Sigmoid colon (tissue), 7 donors: ENCODE measurements around the gene IL22RA2. TPM values are rescaled to one million over a fixed set of nuclear protein-coding genes. Genes with fewer than 3 reads are reported as not detected.

Source experiments
- DNase-seq: peaks from one replicate; pipeline ENCODE4 v3.0.0-alpha.2; 2019
- H3K27ac ChIP-seq, 4 donors: fragments of 200-600 bp; sonication (generic); one replicate each; pipeline ENCODE4 v1.5.1; 2016 to 2019; ENCODE audit warnings: mild to moderate bottlenecking in 1 of 4
- H3K27me3 ChIP-seq, 3 donors: fragments of 200-600 bp; sonication (generic); one replicate each; pipeline ENCODE4 v1.5.1; 2019; ENCODE audit warnings: mild to moderate bottlenecking in 1 of 3
- H3K36me3 ChIP-seq, 4 donors: fragments of 200-600 bp; sonication (generic); one replicate each; pipeline ENCODE4 v1.5.1; 2016 to 2019
- H3K4me1 ChIP-seq, 4 donors: fragments of 200-600 bp; sonication (generic); one replicate each; pipeline ENCODE4 v1.5.1; 2017 to 2019
- H3K4me3 ChIP-seq, 4 donors: fragments of 200-600 bp; sonication (generic); one replicate each; pipeline ENCODE4 v1.5.1; 2017 to 2019; ENCODE audit warnings: mild to moderate bottlenecking in 2 of 4, moderate library complexity in 1 of 4
- H3K9me3 ChIP-seq, 4 donors: fragments of 200-600 bp in 3 of 4; sonication (generic) in 3 of 4; one replicate each; pipeline versions ENCODE4 v1.5.1 to v1.6.1; 2013 to 2019
- EP300 ChIP-seq, 4 donors: sonication (generic); formaldehyde crosslinking; IDR thresholded peaks; one replicate each; pipeline ENCODE4 v1.6.1; 2017; ENCODE audit warnings: antibody characterized with exemption in 4 of 4
- POLR2A ChIP-seq, 2 donors: fragments of 450-650 bp; IDR thresholded peaks; one replicate each; pipeline ENCODE4 v1.6.1; 2016; ENCODE audit warnings: antibody characterized with exemption in 2 of 2, mild to moderate bottlenecking in 2 of 2, moderate library complexity in 2 of 2
- POLR2AphosphoS5 ChIP-seq, 4 donors: sonication (generic); formaldehyde crosslinking; IDR thresholded peaks; one replicate each; pipeline ENCODE4 v1.6.1; 2017; ENCODE audit warnings: antibody characterized with exemption in 4 of 4
- WGBS, 2 donors: extraction: QIAGEN DNeasy Blood & Tissue Kit; methylation state at CpG; one replicate each; pipeline ENCODE4 v1.1.7; 2013; 5-methylcytosine and 5-hydroxymethylcytosine counted together
- intact Hi-C: fragments of 100-400 bp; cut with DNase I; formaldehyde crosslinking; loops from one replicate; pipeline ENCODE4 v1.15.1; 2023
- polyA plus RNA-seq, 3 donors: library from polyadenylated mRNA; stranded (reverse); fragments of 200-250 nt; gene quantifications; one replicate each; pipeline ENCODE4 v1.2.3, GENCODE V29; 2013
- total RNA-seq, 4 donors: library from RNA; depleted of rRNA; stranded (reverse); fragments of >200 nt; gene quantifications; one replicate each; pipeline ENCODE4 v1.1.0, GENCODE V29; 2016
- TF ChIP-seq, protein P1 (sequence below), 4 experiments: fragments of 450-650 bp in 3 of 4; fragments of 200-600 bp in 1 of 4; IDR thresholded peaks; one replicate each; pipeline ENCODE4 v1.5.1; 2016 to 2019; ENCODE audit warnings: antibody characterized with exemption in 4 of 4, mild to moderate bottlenecking in 3 of 4, moderate library complexity in 2 of 4
- donor health status: healthy with polysubstance abuse.
- donor health status: Bipolar disorder and iron deficiency.
- donor health status: healthy.

IL22RA2 gene
- total and polyA plus RNA-seq, 7 donors = 0.35 TPM; not detected in 6

DNA sequence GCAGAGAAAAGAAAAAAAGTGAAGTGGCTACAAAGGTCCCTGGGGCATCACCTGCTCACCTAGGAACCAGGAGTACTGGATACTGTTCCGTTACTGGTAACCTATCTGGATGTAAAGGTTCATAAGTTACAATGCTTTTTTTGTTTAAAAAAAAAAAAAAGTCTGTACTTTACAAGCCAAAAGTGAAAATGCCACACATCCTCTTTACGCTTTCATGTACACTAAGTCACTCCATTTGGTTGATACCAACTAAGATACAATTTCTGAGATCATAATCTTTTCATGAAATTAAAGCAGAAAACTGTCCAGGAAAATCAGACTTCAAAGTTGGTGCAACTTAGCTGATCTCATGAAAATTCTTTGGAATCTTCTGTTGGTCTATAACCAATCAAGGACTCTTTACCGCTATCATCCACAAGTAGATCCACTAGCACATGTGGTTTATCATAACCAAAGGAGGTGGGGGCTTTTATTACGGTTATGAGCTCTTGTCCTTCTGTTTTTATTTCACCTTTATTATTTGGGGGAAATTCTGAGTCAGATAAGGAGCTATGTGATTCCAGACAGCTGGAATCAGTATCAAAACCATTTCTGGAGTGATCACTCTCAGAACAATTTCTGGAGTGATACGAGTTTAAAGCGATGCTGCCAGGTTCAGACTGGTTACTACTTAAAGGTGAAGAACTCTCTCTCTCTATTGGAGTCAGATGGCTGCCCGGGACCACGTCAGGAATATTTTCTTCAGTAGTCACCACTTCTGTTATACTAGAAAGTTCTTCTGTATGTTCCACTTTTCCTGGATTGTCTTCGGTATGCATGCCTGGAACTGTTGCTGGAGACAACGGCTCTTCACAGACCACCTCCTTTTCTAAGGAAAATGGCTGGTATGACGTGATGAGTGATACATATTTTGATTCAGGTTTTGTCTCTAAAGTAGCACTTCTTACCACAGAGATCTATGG lies 24.5 kb upstream of the IL22RA2 start:
- no peak for DNase-seq
- no peak overlapping the region for H3K27ac ChIP-seq
- WGBS, 2 donors = 94 to 95% methylated on average over 11 of the region's 11 CpGs
- peaks cover 0 to 58% (median 18%) of the 10 kb centered on the region in 4 donors for H3K36me3 ChIP-seq
- TF ChIP-seq POLR2AphosphoS5 (IDR thresholded peaks at IDR 0.05) (peak in 1 of 4 donors; percentile 18), POLR2A (IDR thresholded peaks at IDR 0.05) (no peak)
- TF ChIP-seq, protein P1, sequence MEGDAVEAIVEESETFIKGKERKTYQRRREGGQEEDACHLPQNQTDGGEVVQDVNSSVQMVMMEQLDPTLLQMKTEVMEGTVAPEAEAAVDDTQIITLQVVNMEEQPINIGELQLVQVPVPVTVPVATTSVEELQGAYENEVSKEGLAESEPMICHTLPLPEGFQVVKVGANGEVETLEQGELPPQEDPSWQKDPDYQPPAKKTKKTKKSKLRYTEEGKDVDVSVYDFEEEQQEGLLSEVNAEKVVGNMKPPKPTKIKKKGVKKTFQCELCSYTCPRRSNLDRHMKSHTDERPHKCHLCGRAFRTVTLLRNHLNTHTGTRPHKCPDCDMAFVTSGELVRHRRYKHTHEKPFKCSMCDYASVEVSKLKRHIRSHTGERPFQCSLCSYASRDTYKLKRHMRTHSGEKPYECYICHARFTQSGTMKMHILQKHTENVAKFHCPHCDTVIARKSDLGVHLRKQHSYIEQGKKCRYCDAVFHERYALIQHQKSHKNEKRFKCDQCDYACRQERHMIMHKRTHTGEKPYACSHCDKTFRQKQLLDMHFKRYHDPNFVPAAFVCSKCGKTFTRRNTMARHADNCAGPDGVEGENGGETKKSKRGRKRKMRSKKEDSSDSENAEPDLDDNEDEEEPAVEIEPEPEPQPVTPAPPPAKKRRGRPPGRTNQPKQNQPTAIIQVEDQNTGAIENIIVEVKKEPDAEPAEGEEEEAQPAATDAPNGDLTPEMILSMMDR (IDR thresholded peaks at IDR 0.05) = no peak
- H3K4me1 ChIP-seq = no peaks in the 10 kb centered on the region
- H3K4me3 ChIP-seq = no peak overlapping the region
- intact Hi-C loops = no loop called here
- H3K9me3 ChIP-seq = no peaks in the 10 kb centered on the region
- no peaks in the 10 kb centered on the region for H3K27me3 ChIP-seq

GRCh38 chr6:137193256-137194070 lies 20.0 kb upstream of the IL22RA2 start:
- H3K27ac ChIP-seq = no peak overlapping the region
- H3K4me1 ChIP-seq = no peaks in the 10 kb centered on the region
- intact Hi-C loops = no loop called here
- H3K4me3 ChIP-seq = no peak overlapping the region
- no peak for DNase-seq
- peaks cover 0 to 18% (median 7%) of the 10 kb centered on the region in 4 donors for H3K36me3 ChIP-seq
- no peak for TF ChIP-seq POLR2A (IDR thresholded peaks at IDR 0.05)
- TF ChIP-seq POLR2AphosphoS5 (IDR thresholded peaks at IDR 0.05) = no peak
- TF ChIP-seq, protein P1 (IDR thresholded peaks at IDR 0.05) = no peak
- TF ChIP-seq EP300 (IDR thresholded peaks at IDR 0.05) = no peak
- no peaks in the 10 kb centered on the region for H3K9me3 ChIP-seq
- no peaks in the 10 kb centered on the region for H3K27me3 ChIP-seq
- 73 to 87% methylated on average over 5 of the region's 5 CpGs for WGBS, 2 donors

GRCh38 chr6:137192821-137193220 lies 19.4 kb upstream of the IL22RA2 start:
- Histone ChIP-seq H3K9me3 (no peaks in the 10 kb centered on the region), H3K27ac (no peak overlapping the region), H3K36me3 (peaks cover 0 to 12% (median under 1%) of the 10 kb centered on the region in 4 donors), H3K4me1 (no peaks in the 10 kb centered on the region), H3K27me3 (no peaks in the 10 kb centered on the region), H3K4me3 (no peak overlapping the region)
- intact Hi-C loops = no loop called here
- TF ChIP-seq EP300 (IDR thresholded peaks at IDR 0.05) = no peak
- TF ChIP-seq POLR2AphosphoS5 (IDR thresholded peaks at IDR 0.05) = no peak
- no peak for TF ChIP-seq POLR2A (IDR thresholded peaks at IDR 0.05)
- TF ChIP-seq, protein P1 (IDR thresholded peaks at IDR 0.05) = no peak
- WGBS, 2 donors = 78 to 90% methylated on average over 4 of the region's 4 CpGs
- no peak for DNase-seq

DNA sequence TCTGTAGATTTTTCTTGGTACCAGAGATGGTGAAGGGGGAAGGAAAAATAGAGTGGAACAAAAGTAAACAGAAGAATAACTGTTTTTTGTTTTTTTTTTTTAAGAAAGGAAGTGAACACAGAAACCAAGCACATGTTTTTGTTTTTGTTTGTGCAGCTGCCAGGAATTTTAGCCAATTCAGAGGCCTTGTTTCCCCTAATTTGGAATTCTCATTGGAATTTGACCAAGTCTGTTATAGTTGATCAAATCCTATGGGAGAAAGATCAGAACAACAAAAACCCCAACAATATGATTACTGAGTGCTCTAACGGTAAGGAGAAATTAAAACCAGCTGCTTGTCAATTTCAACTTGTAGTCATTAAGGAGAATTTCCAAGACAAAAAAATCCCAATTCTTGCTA lies 18.2 kb upstream of the IL22RA2 start:
- peaks cover 0 to under 1% (median 0%) of the 10 kb centered on the region in 4 donors for H3K36me3 ChIP-seq
- no peak overlapping the region for H3K4me3 ChIP-seq
- TF ChIP-seq, protein P1 (IDR thresholded peaks at IDR 0.05) = no peak
- no peak for TF ChIP-seq EP300 (IDR thresholded peaks at IDR 0.05)
- TF ChIP-seq POLR2A (IDR thresholded peaks at IDR 0.05) = no peak
- no peak for DNase-seq
- H3K9me3 ChIP-seq = no peaks in the 10 kb centered on the region
- intact Hi-C loops = no loop called here
- H3K27me3 ChIP-seq = no peaks in the 10 kb centered on the region
- WGBS, 2 donors = 82 to 89% methylated on average over 1 of the region's 1 CpG
- no peaks in the 10 kb centered on the region for H3K4me1 ChIP-seq
- H3K27ac ChIP-seq = no peak overlapping the region
